DOHH2 (cell line): Measurements from ENCODE around the gene ARCN1.
"Not testable (repeated sequence)": the region's sequence is repeated elsewhere in the genome, so short reads cannot be mapped to it uniquely, and the experiment has no call there.

ENCODE experiments used
- CTCF ChIP-seq: fragments of 200-600 bp; sonication (generic); IDR thresholded peaks from one replicate; pipeline ENCODE4 v1.5.1; 2014; ENCODE audit warnings: antibody characterized with exemption, mild to moderate bottlenecking, low read depth, low read length; ENCODE audit not compliant: poor library complexity, severe bottlenecking
- EZH2phosphoT487 ChIP-seq: fragments of 200-600 bp; sonication (generic); IDR thresholded peaks from 2 replicates; pipeline ENCODE4 v1.6.1; 2017; ENCODE audit warnings: borderline replicate concordance, mild to moderate bottlenecking, antibody characterized with exemption, low read length, moderate library complexity, mixed read lengths

- not testable (repeated sequence) for TF ChIP-seq CTCF, EZH2phosphoT487
These were observed 5.8 kb downstream of the ARCN1 start for GRCh38 chr11:118577995-118578394.
